Measurements from ENCODE around the gene SLC5A8.

The SLC5A8 gene

GRCh38 chr12:101107032-101107763 lies 102.8 kb downstream of the SLC5A8 start:
- no peaks in the 10 kb centered on the region for H3K4me1 ChIP-seq (ENCODE audit: insufficient read depth, low read length, severe bottlenecking)
- H3F3A ChIP-seq (ENCODE audit: insufficient read depth, low read length), result no peaks in the 10 kb centered on the region
- no peak overlapping the region for H3K4me2 ChIP-seq (ENCODE audit: low read length)
- H3K9me3 ChIP-seq (ENCODE audit: low read length), result no peaks in the 10 kb centered on the region
- TF ChIP-seq EZH2 (IDR thresholded peaks at IDR 0.05; ENCODE audit: borderline replicate concordance, low read length) (no peak), CTCF (IDR thresholded peaks at IDR 0.05; ENCODE audit: low read length) (no peak)
- H3K4me3 ChIP-seq (ENCODE audit: low read depth, low read length, poor library complexity, severe bottlenecking), result no peak overlapping the region
- no peak overlapping the region for H3K9ac ChIP-seq (ENCODE audit: low read length)
- H3K9me2 ChIP-seq (ENCODE audit: low read depth, low read length), result no peaks in the 10 kb centered on the region
- H3K36me3 ChIP-seq (ENCODE audit: insufficient read depth, low read length), result no peaks in the 10 kb centered on the region
- H2AFZ ChIP-seq (ENCODE audit: low read length), result no peak overlapping the region
- H3K27me3 ChIP-seq (ENCODE audit: insufficient read depth, low read length), result no peaks in the 10 kb centered on the region
- no peaks in the 10 kb centered on the region for H3K79me2 ChIP-seq (ENCODE audit: insufficient read depth, low read length)
- no peak overlapping the region for H3K27ac ChIP-seq (ENCODE audit: low read depth, low read length, poor library complexity, severe bottlenecking)
- H4K20me1 ChIP-seq (ENCODE audit: insufficient read depth, low read length), result no peaks in the 10 kb centered on the region

Measured in OCI-LY1 (cell line).